HG03097 (cell line): ENCODE results near the gene SPDYE2.
"Not testable (repeated sequence)": the region's sequence is repeated elsewhere in the genome, so short reads cannot be mapped to it uniquely, and the experiment has no call there.

Experiments used
- ATAC-seq: cut with Tn5 transposase; IDR thresholded peaks from one replicate; pipeline ENCODE4 v1.9.1; 2021; ENCODE audit not compliant: unreplicated experiment, low FRiP score

SPDYE2 gene

DNA sequence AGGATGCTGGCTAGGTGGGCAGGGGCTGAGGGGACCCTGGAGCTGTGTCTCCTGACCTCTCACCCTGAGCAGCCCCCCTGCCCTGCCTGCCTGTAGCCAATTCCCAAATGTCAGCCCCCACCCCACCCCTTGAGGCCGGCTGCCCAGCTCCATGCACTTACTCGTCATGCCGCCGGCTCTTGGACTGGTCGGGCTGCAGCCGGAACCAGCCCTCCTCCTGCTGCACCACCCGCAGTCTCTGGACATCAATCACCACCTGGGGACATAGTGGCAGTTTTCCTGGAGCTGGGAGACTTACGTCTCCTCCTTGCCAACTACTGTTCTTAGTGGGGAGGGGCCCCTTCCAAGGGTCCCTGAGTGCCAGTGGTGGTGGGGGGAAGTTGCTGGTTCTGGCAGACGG is 48.7 kb downstream of the SPDYE2 start:
- ATAC-seq: not testable (repeated sequence)

DNA sequence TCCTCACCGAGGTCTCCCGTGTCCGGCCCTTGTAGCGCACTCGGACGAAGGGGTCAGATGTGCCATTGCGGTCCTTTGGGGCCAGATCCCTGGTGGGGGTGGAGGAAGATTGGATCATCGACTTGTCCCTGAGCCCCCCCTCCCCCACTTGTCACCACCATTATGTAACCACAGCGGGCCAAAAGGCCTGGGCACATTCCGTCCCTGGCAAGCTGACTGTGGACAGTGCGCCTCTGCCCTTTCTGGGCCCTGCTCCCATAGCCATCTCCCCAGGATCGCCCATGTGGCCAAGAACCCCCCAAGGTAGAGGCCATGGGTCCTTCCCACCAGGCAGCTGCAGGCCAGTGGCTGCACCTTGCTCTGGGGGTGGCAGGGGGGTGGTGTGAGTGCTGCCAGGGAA is 51.3 kb downstream of the SPDYE2 start:
- not testable (repeated sequence) for ATAC-seq

DNA sequence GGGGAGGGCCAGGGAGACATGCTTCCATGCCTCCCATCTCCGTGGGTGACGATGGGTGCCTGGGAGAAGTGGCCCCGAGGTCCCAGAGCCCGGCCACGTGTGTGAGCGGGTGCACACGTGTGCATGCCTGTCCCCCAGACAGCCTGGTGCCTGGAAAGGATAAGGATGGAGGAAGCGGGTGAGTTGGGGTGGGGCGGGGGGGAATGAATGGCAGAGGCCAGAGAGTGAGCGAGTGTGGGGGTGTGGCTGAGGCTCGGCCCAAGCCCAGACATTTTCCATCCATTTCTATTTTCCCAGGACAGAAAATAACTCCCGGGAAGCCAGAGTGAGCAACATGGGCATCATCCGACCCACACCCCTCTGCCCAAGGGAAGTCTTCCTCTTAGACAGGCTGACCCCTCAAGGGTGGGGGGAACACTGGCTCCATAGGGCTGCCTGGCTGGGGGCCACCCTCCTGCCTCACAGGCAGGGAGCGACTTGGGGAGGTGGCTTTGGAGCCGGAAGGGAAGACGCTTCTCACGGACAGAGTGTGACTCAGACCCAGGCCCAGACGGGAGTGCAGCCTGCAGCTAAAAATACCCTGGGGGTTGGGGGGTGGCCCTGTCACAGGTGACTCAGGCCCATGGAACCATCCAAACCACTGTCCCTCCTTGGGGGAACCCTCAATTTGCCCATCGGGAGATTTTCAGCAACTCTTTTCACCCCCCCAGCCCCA is 53.6 kb downstream of the SPDYE2 start:
- not testable (repeated sequence) for ATAC-seq

DNA sequence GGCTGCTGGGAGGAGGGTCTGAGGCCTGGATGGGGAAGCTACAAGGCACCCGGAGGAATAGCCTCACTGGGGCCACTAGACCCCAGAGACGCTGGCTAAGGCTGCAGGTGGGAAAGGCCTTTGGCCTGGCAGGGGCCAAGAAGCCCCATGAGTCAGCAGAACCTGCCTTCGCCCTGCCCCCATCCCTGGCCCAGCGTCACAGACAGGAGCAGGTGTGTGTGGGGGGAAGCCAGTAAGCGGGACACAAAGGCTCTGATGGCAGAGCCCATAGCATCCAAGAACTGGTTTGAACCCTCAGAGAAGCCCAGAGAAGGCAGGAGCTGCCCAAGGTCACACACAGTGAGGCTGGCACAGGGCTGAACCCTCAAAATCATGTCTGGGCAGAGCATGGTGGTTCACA is 55.8 kb downstream of the SPDYE2 start:
- not testable (repeated sequence) for ATAC-seq

DNA sequence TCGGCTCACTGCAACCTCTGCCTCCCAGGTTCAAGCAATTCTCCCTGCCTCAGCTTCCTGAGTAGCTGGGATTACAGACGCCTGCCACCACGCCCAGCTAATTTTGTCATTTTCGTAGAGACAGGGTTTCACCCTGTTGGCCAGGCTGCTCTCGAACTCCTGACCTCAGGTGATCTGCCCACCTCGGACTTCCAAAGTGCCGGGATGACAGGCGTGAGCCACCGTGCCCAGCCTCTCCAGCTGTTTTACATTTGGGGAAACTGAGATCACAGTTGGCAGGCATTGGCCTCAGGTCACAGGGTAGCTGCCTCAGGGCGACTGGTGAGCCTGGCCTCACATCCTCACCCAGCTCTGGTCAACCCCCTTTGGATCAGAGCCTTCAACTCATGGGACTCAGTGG is 58.7 kb downstream of the SPDYE2 start:
- ATAC-seq: not testable (repeated sequence)

DNA sequence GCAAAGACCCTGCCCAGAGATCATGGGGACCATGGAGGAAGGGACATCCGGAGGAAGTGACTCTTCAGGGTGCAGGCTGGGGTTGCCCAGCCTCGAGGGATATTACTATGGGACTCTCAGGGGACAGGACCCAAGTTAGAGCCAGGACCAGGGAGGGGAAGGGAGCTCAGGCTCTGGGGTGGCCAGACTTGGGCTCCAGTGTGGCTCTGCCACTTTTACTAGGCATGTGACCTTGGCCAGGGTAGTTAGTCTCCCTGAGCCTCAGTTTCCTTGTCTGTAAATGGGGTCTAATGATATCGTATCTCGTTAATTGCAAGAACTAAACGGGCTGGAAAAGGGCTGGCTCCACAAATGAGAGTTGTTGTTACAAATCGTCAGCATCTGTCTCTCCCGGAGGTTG is 59.4 kb downstream of the SPDYE2 start:
- ATAC-seq: not testable (repeated sequence)

DNA sequence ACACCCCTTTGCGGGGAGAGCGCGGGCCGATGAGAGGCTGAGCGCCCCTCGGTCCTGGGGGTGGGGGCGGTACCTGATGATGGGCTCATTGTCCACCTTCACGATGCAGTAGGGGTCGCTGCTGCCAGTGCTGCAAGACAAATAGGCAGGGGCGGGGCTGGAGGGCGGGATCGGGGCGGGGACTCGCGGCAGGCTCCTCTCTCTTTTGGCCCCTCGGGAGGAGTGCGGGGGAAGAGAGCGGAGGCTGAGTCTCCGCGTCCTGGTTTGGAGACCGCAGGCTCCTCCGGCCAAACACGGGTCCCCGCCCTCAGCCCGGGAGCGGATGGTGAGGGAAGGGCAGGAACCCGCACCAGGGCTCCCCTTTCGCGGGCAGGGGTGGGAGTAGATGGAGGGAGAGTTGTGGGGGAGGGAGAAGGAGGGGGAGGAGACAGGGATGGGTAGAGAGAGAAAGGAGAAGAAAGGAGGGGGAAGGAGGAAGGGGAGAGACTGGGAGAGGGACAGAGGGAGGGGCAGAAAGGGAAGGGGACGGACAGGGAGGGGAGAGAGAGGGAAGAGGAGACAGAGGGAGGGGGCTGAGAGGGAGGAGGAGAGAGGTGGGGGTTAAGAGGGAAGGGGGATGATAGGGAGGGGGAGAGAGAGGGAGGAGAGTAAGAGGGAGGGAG is 60.1 kb downstream of the SPDYE2 start:
- ATAC-seq: peak; percentile 29

DNA sequence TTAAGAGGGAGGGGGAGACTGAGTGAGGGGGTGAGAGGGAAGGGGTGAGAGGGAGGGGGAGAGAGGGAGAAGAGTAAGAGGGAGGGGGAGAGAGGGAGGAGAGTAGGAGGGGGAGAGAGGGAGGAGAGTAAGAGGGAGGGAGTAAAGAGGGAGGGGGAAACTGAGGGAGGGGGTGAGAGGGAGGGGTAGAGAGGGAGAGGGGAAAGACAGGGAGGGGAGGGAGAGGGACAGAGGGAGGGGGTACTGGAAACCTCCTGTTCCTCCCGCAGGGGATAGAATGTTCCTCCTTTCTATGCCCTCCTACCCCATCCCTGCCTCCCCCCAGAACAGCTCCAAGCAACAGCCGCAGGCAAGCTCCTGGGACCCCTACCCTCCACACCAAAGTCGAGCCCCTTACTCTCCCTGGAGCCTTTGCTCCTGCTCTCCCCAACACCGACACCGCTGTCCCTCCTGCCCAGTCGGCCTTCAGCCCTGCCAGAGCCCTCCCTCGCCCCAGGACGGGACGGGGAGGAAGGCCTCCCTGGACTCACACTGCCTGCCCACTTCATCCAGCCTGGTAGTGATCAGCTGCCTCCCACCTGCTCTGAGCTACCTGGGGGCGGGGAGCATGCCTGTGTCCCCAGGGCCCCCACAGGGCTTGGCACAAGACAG is 60.8 kb downstream of the SPDYE2 start:
- not testable (repeated sequence) for ATAC-seq
